ENCODE results near the gene CEP70. TPM values are rescaled to one million over a fixed set of nuclear protein-coding genes. Genes with fewer than 3 reads are reported as not detected.
A peak's percentile ranks its signal among the peaks of the same experiment; 100 is the strongest.

The CEP70 gene, protein sequence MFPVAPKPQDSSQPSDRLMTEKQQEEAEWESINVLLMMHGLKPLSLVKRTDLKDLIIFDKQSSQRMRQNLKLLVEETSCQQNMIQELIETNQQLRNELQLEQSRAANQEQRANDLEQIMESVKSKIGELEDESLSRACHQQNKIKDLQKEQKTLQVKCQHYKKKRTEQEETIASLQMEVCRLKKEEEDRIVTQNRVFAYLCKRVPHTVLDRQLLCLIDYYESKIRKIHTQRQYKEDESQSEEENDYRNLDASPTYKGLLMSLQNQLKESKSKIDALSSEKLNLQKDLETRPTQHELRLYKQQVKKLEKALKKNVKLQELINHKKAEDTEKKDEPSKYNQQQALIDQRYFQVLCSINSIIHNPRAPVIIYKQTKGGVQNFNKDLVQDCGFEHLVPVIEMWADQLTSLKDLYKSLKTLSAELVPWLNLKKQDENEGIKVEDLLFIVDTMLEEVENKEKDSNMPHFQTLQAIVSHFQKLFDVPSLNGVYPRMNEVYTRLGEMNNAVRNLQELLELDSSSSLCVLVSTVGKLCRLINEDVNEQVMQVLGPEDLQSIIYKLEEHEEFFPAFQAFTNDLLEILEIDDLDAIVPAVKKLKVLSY
- polyA plus RNA-seq (2011; rRNA removed) (9.8 and 14.6 TPM in 2 replicates), polyA minus RNA-seq (2011; rRNA and poly(A)+ RNA removed) (20.2 and 21.6 TPM in 2 replicates)

DNA sequence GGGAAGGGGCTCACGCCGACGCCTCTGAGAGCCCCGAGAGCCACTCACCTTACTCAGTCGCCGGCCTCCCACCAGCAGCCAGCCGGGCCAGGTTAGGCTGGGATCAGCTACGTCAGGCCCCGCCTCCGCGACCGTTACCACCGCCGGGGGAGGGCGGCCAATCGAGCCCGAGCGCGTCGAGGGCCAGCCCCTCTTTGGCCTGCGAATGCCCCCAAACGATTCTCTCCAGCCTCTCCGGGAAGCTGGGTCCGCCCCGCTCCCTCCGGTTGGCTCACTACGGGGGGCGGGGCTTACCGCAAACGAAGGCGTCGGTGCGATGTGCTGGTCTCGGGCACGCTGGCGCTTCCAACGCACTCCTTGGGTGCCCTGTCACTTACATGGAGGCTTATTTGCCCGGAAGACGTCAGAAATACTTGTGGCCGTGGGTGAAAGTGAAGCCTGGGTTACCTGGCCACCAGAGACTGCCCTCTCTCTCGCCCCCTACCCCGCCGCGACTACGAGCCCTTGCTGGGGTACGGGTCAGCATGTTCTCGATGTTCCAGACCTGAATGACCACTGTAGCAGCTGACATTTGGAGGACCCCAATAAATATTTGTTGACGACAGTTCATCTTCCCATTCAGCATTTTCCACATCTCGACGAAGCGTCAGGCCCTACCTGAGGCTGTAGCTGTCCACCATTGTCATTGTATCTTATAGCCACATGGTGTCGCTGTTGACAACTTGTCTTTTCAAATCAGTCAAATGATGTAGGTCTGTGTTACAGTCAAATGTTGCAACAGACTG, at the start of gene CEP70:
TSS of gene CEP70 (minus strand) at position 111 of the 785 bp plus-strand sequence. CDS start 21,333 bp downstream, outside the sequence.
- peak within 1 kb of the TSS; percentile 98 for H3K4me3 ChIP-seq (ENCODE audit: low read depth, low read length)
- TF ChIP-seq, protein P1, sequence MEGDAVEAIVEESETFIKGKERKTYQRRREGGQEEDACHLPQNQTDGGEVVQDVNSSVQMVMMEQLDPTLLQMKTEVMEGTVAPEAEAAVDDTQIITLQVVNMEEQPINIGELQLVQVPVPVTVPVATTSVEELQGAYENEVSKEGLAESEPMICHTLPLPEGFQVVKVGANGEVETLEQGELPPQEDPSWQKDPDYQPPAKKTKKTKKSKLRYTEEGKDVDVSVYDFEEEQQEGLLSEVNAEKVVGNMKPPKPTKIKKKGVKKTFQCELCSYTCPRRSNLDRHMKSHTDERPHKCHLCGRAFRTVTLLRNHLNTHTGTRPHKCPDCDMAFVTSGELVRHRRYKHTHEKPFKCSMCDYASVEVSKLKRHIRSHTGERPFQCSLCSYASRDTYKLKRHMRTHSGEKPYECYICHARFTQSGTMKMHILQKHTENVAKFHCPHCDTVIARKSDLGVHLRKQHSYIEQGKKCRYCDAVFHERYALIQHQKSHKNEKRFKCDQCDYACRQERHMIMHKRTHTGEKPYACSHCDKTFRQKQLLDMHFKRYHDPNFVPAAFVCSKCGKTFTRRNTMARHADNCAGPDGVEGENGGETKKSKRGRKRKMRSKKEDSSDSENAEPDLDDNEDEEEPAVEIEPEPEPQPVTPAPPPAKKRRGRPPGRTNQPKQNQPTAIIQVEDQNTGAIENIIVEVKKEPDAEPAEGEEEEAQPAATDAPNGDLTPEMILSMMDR (IDR thresholded peaks at IDR 0.05; ENCODE audit: low read depth, low read length): peak; percentile 80
- peak within 1 kb of the TSS; percentile 75 for H3K27ac ChIP-seq (ENCODE audit: low read depth, low read length)
- no peaks in the 10 kb centered on the region; the same call in 1 of the 2 replicates for H3K9me3 ChIP-seq (ENCODE audit: control insufficient read depth, insufficient read depth, low read length)
- ChIA-PET POLR2A (interaction anchor here (0.6 to 1.6 kb wide), 8 partner anchors 14 to 342 kb away, joined by 3 to 15 read pairs (median 5); partner anchors contain the start of gene FAIM), CTCF (interaction anchor here (0.6 to 19.2 kb wide), 50 partner anchors 8 to 736 kb away, joined by 3 to 560 read pairs (median 5); partner anchors contain the start of gene FAIM)
- peak; percentile 85 for DNase-seq (ENCODE audit: low read depth, low spot score)
- H3K27me3 ChIP-seq (ENCODE audit: control insufficient read depth, insufficient read depth, low read length): no peaks in the 10 kb centered on the region

DNA sequence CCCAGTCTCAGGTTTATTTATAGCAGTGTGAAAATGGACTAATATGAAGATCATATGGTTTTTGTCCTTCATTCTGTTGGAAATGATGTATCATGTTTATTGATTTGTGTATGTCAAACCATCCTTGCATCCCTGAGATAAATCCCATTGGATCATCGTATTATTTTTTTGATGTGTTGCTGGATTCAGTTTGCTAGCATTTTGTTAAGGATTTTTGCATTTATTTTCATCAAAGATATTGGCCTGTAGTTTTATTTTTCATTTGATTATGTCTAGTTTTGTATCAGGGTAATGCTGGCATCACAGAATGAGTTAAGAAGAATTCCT, 48.8 kb upstream of the CEP70 start:
- Histone ChIP-seq H3K27me3 (ENCODE audit: control insufficient read depth, insufficient read depth, low read length) (no peaks in the 10 kb centered on the region), H3K4me3 (ENCODE audit: low read depth, low read length) (no peak overlapping the region), H3K27ac (ENCODE audit: low read depth, low read length) (no peak overlapping the region), H3K9me3 (ENCODE audit: control insufficient read depth, insufficient read depth, low read length) (peaks cover 3% of the 10 kb centered on the region; the same call in 1 of the 2 replicates)
- TF ChIP-seq, protein P1 (IDR thresholded peaks at IDR 0.05; ENCODE audit: low read depth, low read length): no peak
- CTCF ChIA-PET: no interaction called here
- POLR2A ChIA-PET: no interaction called here
- no peak for DNase-seq (ENCODE audit: low read depth, low spot score)

DNA sequence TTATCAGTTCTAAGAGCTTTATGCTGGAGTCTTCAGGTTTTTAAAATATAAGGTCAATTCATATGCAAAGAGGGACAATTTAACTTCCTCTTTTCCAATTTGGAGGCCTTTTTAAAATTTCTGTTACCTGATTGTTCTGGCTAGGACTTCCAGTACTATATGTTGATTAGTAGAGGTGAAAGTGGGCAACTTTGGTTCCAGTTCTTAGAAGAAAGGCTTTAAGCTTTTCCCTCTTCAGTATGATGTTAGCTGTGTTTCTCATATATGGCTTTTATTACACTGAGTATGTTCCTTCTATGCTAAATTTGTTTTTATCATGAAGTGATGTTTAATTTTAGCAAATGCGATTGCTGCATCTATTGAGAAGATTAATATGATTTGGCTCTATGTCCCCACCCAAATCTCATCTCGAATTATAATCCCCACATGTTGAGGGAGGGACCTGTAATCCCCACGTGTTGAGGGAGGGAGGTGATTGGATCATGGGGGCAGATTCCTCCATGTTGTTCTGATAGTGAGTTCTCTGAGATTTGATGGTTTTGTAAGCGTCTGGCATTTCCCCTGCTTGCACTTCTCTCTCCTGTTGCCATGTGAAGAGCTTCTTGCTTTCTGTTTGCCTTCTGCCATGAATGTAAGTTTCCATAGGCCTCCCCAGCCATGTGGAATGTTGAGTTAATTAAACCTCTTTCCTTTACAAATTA, 48.3 kb upstream of the CEP70 start:
- no peak overlapping the region for H3K27ac ChIP-seq (ENCODE audit: low read depth, low read length)
- TF ChIP-seq, protein P1 (IDR thresholded peaks at IDR 0.05; ENCODE audit: low read depth, low read length): no peak
- peaks cover 3% of the 10 kb centered on the region; the same call in 1 of the 2 replicates for H3K9me3 ChIP-seq (ENCODE audit: control insufficient read depth, insufficient read depth, low read length)
- H3K4me3 ChIP-seq (ENCODE audit: low read depth, low read length): no peak overlapping the region
- CTCF ChIA-PET: no interaction called here
- POLR2A ChIA-PET: no interaction called here
- no peaks in the 10 kb centered on the region for H3K27me3 ChIP-seq (ENCODE audit: control insufficient read depth, insufficient read depth, low read length)
- no peak for DNase-seq (ENCODE audit: low read depth, low spot score)

DNA sequence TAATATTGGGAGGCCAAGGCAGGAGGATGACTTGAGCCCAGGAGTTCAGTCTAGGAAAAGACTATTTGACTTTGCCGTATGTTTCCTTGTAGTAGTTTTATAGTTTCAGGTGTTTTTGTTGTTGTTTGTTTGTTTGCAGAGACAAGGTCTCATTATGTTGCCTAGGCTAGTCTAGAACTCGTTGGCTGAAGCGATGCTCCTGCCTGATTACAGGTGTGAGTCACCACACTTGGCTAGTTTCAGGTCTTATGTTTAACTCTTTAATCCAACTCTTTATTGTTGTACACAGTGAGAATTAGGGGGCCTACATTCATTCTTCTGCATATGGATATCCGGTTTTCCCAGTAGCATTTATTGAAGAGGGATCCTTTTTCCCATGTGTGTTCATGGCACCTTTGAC, 46.5 kb upstream of the CEP70 start:
- no peaks in the 10 kb centered on the region for H3K27me3 ChIP-seq (ENCODE audit: control insufficient read depth, insufficient read depth, low read length)
- H3K27ac ChIP-seq (ENCODE audit: low read depth, low read length): no peak overlapping the region
- TF ChIP-seq, protein P1 (IDR thresholded peaks at IDR 0.05; ENCODE audit: low read depth, low read length): no peak
- no peak for DNase-seq (ENCODE audit: low read depth, low spot score)
- peaks cover 3% of the 10 kb centered on the region; the same call in 1 of the 2 replicates for H3K9me3 ChIP-seq (ENCODE audit: control insufficient read depth, insufficient read depth, low read length)
- H3K4me3 ChIP-seq (ENCODE audit: low read depth, low read length): no peak overlapping the region
- ChIA-PET POLR2A (no interaction called here), CTCF (interaction anchor here (0.6 kb wide), 1 partner anchor 46 kb away, joined by 3 read pairs; no protein-coding TSS in a partner anchor)

All from AG04450 (cell line).